GM12878 (cell line): ENCODE data around the gene TTLL6. TPM values are rescaled to one million over a fixed set of nuclear protein-coding genes. Genes with fewer than 3 reads are reported as not detected.
A peak's percentile ranks its signal among the peaks of the same experiment; 100 is the strongest.

Source experiments
- ATAC-seq: fragments of 200-7000 bp; cut with Tn5 transposase; 3 replicates; pipeline ENCODE4 v1.9.1; 2020; ENCODE audit warnings: mild to moderate bottlenecking, moderate library complexity
- BruUV-seq: library from RNA; stranded (reverse); fragments of 400-500 nt; replicated peaks from 2 replicates; lab custom pipeline; 2021; lab: Mats Ljungman, UMichigan
- CTCF ChIA-PET: fragments of 300-600 bp; sonication (Branson Sonifier 250); formaldehyde crosslinking; extraction: SDS; loops from one replicate; lab custom pipeline; 2021; ENCODE audit warnings: inconsistent platforms; lab: Yijun Ruan, JAX
- POLR2A ChIA-PET: fragments of 350-600 bp; formaldehyde crosslinking; extraction: SDS; loops from one replicate; lab custom pipeline; 2021; ENCODE audit warnings: inconsistent platforms; lab: Charles Lee
- RAD21 ChIA-PET: fragments of 300-600 bp; sonication (Branson Sonifier 250); formaldehyde crosslinking; loops from one replicate; lab custom pipeline; 2023; ENCODE audit warnings: antibody characterized with exemption; ENCODE audit not compliant: unreplicated experiment; lab: Charles Lee
- SMC1A ChIA-PET: fragments of 300-600 bp; sonication (Branson Sonifier 250); formaldehyde crosslinking; loops from one replicate; lab custom pipeline; 2023; ENCODE audit not compliant: unreplicated experiment, uncharacterized antibody; lab: Charles Lee
- DNase-seq: peaks from one replicate; pipeline ENCODE4 v3.0.0-alpha.2; 2011; ENCODE audit warnings: low read depth, low spot score
- FAIRE-seq: peaks from 3 replicates; lab custom pipeline; 2011; peaks lifted over from hg19 to GRCh38; lab: Jason Lieb, UNC
- H2AFZ ChIP-seq: 2 replicates; pipeline ENCODE4 v1.6.0; 2011; ENCODE audit warnings: low read depth, low read length, control low read depth; ENCODE audit not compliant: control insufficient read depth
- H3K27ac ChIP-seq: 2 replicates; pipeline ENCODE4 v1.5.1; 2011; ENCODE audit warnings: control low read depth; ENCODE audit not compliant: control insufficient read depth, insufficient read depth
- H3K27me3 ChIP-seq, 2 experiments: replicated peaks in 1 of 2; 2 replicates each; pipeline versions ENCODE4 v1.6.0 to v1.6.1; 2011; ENCODE audit warnings: low read length in 1 of 2; ENCODE audit not compliant: control insufficient read depth in 2 of 2, insufficient read depth in 2 of 2
- H3K36me3 ChIP-seq, 2 experiments: 2 replicates each; pipeline ENCODE4 v1.5.1; 2011; ENCODE audit warnings: low read length in 1 of 2; ENCODE audit not compliant: control insufficient read depth in 2 of 2, insufficient read depth in 2 of 2
- H3K4me1 ChIP-seq: 2 replicates; pipeline ENCODE4 v1.6.1; 2011; ENCODE audit warnings: mild to moderate bottlenecking, low read length, moderate library complexity, mixed read lengths; ENCODE audit not compliant: control insufficient read depth, insufficient read depth
- H3K4me2 ChIP-seq: 2 replicates; pipeline ENCODE4 v1.6.0; 2011; ENCODE audit warnings: control low read depth; ENCODE audit not compliant: control insufficient read depth, insufficient read depth
- H3K4me3 ChIP-seq: fragments of 200-600 bp; sonication (generic); 2 replicates; pipeline ENCODE4 v1.5.1; 2016
- H3K79me2 ChIP-seq: 2 replicates; pipeline ENCODE4 v1.6.0; 2011; ENCODE audit warnings: low read length; ENCODE audit not compliant: control insufficient read depth, insufficient read depth
- H3K9ac ChIP-seq: 2 replicates; pipeline ENCODE4 v1.8.0; 2011; ENCODE audit warnings: low read length, control low read depth, mixed read lengths; ENCODE audit not compliant: control insufficient read depth, insufficient read depth
- H3K9me3 ChIP-seq: replicated peaks from 3 replicates; pipeline ENCODE4 v1.5.1; 2011; ENCODE audit warnings: mild to moderate bottlenecking, low read length; ENCODE audit not compliant: control insufficient read depth, insufficient read depth
- H4K20me1 ChIP-seq: 2 replicates; pipeline ENCODE4 v1.6.0; 2011; ENCODE audit not compliant: control insufficient read depth, insufficient read depth
- JUNB ChIP-seq: IDR thresholded peaks from 2 replicates; pipeline ENCODE4 v1.6.1; 2016; ENCODE audit warnings: antibody characterized with exemption, mild to moderate bottlenecking
- RCOR1 ChIP-seq: conservative IDR thresholded peaks from 2 replicates; pipeline ENCODE4 v1.6.1; 2012; ENCODE audit warnings: low read depth, low read length, improper control_type of control experiment
- STAT1 ChIP-seq: fragments of 450-650 bp; conservative IDR thresholded peaks from 2 replicates; pipeline ENCODE4 v1.6.1; 2014; ENCODE audit warnings: antibody characterized with exemption, mild to moderate bottlenecking
- SUZ12 ChIP-seq: fragments of 200-600 bp; sonication (generic); IDR thresholded peaks from one replicate; pipeline ENCODE4 v1.6.1; 2018; ENCODE audit warnings: antibody characterized with exemption, mild to moderate bottlenecking; ENCODE audit not compliant: unreplicated experiment
- WGBS: methylation state at CpG from one replicate; pipeline ENCODE4 v1.1.6; 2016; ENCODE audit warnings: low lambda C conversion rate; ENCODE audit not compliant: insufficient replicate concordance, insufficient coverage; ENCODE audit errors: missing lambda C conversion rate; 5-methylcytosine and 5-hydroxymethylcytosine counted together
- in situ Hi-C: fragments of 300-500 bp; cut with MboI; formaldehyde crosslinking; loops from 9 replicates; pipeline ENCODE4 v1.14.3; 2018; ENCODE audit warnings: mixed read lengths
- intact Hi-C: fragments of 100-400 bp; cut with micrococcal nuclease; formaldehyde crosslinking; loops from one replicate; pipeline ENCODE4 v1.14.2; 2022; ENCODE audit not compliant: unreplicated experiment
- polyA plus RNA-seq, 11 experiments: library from polyadenylated mRNA; depleted of rRNA in 4 of 11; unstranded in 6 of 11; stranded (reverse) in 5 of 11; fragments of >200 nt; fragmentation: Nextera tagmentation in 4 of 11; fragmentation: Illumina TruSeq in 1 of 11; extraction: Ambion mirVana in 4 of 11; extraction: Trizol in 1 of 11; gene quantifications; 1 replicate in 1 of 11; 2 replicates in 10 of 11; pipeline versions ENCODE4 v1.2.1 to v1.2.3, GENCODE V29; 2011 to 2016; ENCODE audit warnings: inconsistent platforms in 2 of 11, missing spikeins in 2 of 11, low read depth in 1 of 11
- total RNA-seq, 4 experiments: library from RNA; depleted of rRNA in 3 of 4; stranded (reverse); fragments of >200 nt in 3 of 4; fragmentation: Illumina TruSeq in 1 of 4; extraction: Trizol in 1 of 4; gene quantifications; 2 replicates each; pipeline versions ENCODE4 v1.2.1 to v1.2.3, GENCODE V29; 2013 to 2021
- TF ChIP-seq, protein P1 (sequence below): fragments of 450-650 bp; IDR thresholded peaks from 2 replicates; pipeline ENCODE4 v1.6.1; 2018; ENCODE audit warnings: borderline replicate concordance, mild to moderate bottlenecking; ENCODE audit not compliant: partially characterized antibody

TTLL6 gene
- total and polyA plus RNA-seq, 10 of the 15 experiments (the other 5 are each of a cell fraction or from before 2014, with no cell fraction given) = 0.06 to 0.36 (median 0.13) TPM; not detected in 4

DNA sequence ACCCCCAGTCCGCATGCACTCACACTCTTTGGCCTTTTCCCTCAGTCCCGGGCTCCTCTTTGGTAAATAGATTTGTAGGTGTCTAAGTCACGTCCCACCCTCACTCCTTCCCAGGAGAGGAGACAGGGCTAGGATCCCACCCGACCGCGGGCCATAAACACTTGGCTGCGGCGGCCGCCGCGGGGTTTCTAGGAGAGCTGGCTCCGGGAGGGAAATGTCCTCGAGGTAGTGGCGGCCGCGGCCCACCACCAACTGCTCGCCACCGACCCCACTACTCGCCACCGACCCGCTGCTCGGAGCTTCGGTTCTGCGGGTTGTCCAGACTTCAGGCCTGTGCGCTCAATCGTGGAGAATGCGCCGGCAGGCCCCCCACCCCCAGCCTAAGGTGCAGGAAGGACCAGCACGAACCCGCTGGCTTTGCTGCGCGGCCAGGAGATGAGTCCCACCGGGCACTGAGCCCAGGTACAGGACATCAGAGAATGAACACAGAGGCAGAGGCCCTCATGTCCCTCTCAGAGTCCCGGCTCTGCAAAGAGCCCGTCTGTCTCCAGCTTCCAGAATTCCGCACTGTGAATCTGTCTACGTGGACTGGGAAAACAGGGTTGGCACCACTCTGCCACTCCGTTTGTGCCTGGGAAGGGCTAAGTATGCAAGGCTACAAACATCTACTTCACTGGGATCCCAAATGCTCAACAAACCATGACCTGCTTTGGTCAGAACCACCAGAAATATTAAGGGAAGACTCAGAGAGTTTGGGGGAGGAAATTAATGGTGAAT, 91.6 kb downstream of the TTLL6 start:
- no peak overlapping the region for H3K4me2 ChIP-seq
- ChIA-PET CTCF (interaction anchor here (0.6 to 7.5 kb wide), 21 partner anchors 15 to 338 kb away, joined by 3 to 108 read pairs (median 5); no protein-coding TSS in a partner anchor), SMC1A (interaction anchor here (1.0 to 3.9 kb wide), 7 partner anchors 16 to 154 kb away, joined by 3 to 26 read pairs (median 6); no protein-coding TSS in a partner anchor), POLR2A (no interaction called here), RAD21 (interaction anchor here (0.6 to 5.5 kb wide), 9 partner anchors 46 to 529 kb away, joined by 3 to 67 read pairs (median 5); no protein-coding TSS in a partner anchor)
- H3K9me3 ChIP-seq = no peaks in the 10 kb centered on the region
- no peak for ATAC-seq
- H2AFZ ChIP-seq = no peak overlapping the region
- DNase-seq = no peak
- no peak overlapping the region for H3K4me3 ChIP-seq
- no peak overlapping the region for H3K27ac ChIP-seq
- whole genome bisulfite sequencing = 14% methylated on average over 38 of the region's 38 CpGs
- in situ Hi-C loops (loop anchor here (5.0 kb wide), 1 partner anchor 157 kb away; no protein-coding TSS in a partner anchor), intact Hi-C loops (no loop called here)
- H3K4me1 ChIP-seq = no peaks in the 10 kb centered on the region; the same call in 1 of the 2 replicates
- TF ChIP-seq SUZ12 (peak; percentile 87), JUNB (no peak)
- no peaks in the 10 kb centered on the region for H3K36me3 ChIP-seq
- FAIRE-seq = no peak
- no TSS peak for BruUV-seq
- peaks cover 28 to 48% of the 10 kb centered on the region in 2 experiments for H3K27me3 ChIP-seq
- H3K9ac ChIP-seq = no peak overlapping the region
- H3K79me2 ChIP-seq = no peaks in the 10 kb centered on the region
- no peaks in the 10 kb centered on the region for H4K20me1 ChIP-seq

DNA sequence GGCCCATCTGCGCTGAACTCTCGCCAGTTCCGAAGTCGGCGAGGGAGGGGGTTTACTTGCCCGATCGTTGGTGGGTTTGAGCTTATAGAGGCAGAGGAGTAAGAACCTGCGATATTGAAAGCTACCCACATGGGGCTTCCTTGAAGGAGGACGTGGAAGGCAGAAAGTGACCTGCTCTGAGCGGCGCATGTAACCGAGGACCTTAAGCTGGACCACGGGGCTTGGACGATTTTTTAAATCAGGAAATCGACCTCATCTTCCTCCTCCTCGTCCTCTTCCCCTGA, 92.1 kb downstream of the TTLL6 start:
- ATAC-seq = no peak; the same call in 2 of the 3 replicates
- DNase-seq = no peak
- H3K9me3 ChIP-seq = no peaks in the 10 kb centered on the region; the same call in 2 of the 3 replicates
- ChIA-PET RAD21 (interaction anchor here (0.6 to 5.5 kb wide), 10 partner anchors 46 to 530 kb away, joined by 3 to 67 read pairs (median 4); no protein-coding TSS in a partner anchor), CTCF (interaction anchor here (0.8 to 7.5 kb wide), 19 partner anchors 15 to 338 kb away, joined by 3 to 108 read pairs (median 5); no protein-coding TSS in a partner anchor), POLR2A (no interaction called here), SMC1A (interaction anchor here (1.0 to 3.9 kb wide), 7 partner anchors 15 to 154 kb away, joined by 3 to 26 read pairs (median 6); no protein-coding TSS in a partner anchor)
- no peaks in the 10 kb centered on the region for H3K36me3 ChIP-seq
- in situ Hi-C loops (loop anchor here (5.0 kb wide), 1 partner anchor 157 kb away; no protein-coding TSS in a partner anchor), intact Hi-C loops (no loop called here)
- no peak overlapping the region for H3K4me3 ChIP-seq
- peaks cover 32 to 54% of the 10 kb centered on the region in 2 experiments for H3K27me3 ChIP-seq
- 9% methylated on average over 16 of the region's 16 CpGs for WGBS
- no peak overlapping the region for H2AFZ ChIP-seq
- BruUV-seq = no TSS peak
- H4K20me1 ChIP-seq = no peaks in the 10 kb centered on the region
- H3K4me2 ChIP-seq = no peak overlapping the region
- no peaks in the 10 kb centered on the region for H3K79me2 ChIP-seq
- H3K9ac ChIP-seq = no peak overlapping the region
- H3K4me1 ChIP-seq = no peaks in the 10 kb centered on the region; the same call in 1 of the 2 replicates
- TF ChIP-seq RCOR1 (no peak), STAT1 (no peak)
- TF ChIP-seq, protein P1, sequence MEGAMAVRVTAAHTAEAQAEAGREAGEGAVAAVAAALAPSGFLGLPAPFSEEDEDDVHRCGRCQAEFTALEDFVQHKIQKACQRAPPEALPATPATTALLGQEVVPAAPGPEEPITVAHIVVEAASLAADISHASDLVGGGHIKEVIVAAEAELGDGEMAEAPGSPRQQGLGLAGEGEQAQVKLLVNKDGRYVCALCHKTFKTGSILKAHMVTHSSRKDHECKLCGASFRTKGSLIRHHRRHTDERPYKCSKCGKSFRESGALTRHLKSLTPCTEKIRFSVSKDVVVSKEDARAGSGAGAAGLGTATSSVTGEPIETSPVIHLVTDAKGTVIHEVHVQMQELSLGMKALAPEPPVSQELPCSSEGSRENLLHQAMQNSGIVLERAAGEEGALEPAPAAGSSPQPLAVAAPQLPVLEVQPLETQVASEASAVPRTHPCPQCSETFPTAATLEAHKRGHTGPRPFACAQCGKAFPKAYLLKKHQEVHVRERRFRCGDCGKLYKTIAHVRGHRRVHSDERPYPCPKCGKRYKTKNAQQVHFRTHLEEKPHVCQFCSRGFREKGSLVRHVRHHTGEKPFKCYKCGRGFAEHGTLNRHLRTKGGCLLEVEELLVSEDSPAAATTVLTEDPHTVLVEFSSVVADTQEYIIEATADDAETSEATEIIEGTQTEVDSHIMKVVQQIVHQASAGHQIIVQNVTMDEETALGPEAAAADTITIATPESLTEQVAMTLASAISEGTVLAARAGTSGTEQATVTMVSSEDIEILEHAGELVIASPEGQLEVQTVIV = no peak
- no peak for FAIRE-seq
- H3K27ac ChIP-seq = no peak overlapping the region
